ENCODE results near the gene C13orf46. TPM values are rescaled to one million over a fixed set of nuclear protein-coding genes. Genes with fewer than 3 reads are reported as not detected.

C13orf46 gene
- total RNA-seq, 1 donor from 2014 or later = 0.37 TPM

DNA sequence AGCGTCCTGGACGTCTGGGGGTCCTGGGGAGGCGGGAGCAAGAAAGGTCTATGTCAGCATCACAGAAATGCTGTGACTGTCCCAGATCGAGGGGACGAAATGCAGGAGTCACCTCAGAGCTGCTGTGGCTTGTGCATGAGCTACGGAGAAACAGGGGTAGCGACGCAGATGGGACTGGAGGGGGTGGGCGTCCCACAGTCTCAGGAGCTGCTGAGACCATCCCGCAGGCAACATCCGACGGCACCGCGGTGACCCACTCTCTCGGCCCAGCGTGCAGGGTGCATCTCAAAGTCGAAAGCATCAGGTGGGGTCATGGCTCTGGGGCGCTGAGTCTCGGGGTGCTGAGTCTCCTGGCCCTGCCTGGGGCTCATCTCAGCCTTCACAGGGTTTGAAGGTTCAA is 37.4 kb upstream of the C13orf46 start:
- intact Hi-C loops (cut with micrococcal nuclease) = no loop called here
- ATAC-seq = no peak
- peak; percentile 15 for DNase-seq

DNA sequence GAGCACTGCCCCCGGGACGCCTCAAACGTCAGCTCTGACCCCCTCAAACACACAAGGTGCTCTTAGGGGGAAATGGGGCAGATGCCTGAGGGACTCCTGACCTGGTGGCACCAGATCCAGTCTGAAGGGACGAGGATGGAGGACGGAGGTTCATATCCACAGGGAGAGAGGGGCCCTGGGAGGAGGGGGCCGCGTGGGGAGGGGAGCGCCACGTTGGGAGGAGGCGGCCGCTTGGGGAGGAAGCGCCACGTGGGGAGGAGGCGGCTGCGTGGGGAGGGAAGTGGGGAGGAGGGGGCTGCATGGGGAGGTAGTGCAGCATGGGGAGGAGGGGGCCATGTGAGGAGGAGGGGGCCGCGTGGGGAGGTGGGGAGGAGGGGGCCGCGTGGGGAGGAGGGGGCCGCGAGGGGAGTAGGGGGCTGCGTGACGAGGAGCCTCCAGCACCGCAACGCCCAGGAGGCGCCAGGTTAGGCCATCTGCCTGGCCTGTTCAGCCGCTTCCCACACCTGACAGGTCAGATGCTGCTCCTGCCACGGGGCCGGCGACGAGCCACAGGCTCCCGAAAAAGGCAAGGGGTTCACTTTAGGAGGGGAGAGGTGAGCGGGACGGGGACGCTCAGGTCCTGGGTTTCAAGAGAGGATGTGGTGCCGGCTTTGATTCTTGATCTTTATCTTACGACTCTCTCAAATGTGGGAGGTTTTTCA is 36.7 kb upstream of the C13orf46 start:
- ATAC-seq = no peak
- DNase-seq = peak; percentile 16
- intact Hi-C loops (cut with micrococcal nuclease) = no loop called here

DNA sequence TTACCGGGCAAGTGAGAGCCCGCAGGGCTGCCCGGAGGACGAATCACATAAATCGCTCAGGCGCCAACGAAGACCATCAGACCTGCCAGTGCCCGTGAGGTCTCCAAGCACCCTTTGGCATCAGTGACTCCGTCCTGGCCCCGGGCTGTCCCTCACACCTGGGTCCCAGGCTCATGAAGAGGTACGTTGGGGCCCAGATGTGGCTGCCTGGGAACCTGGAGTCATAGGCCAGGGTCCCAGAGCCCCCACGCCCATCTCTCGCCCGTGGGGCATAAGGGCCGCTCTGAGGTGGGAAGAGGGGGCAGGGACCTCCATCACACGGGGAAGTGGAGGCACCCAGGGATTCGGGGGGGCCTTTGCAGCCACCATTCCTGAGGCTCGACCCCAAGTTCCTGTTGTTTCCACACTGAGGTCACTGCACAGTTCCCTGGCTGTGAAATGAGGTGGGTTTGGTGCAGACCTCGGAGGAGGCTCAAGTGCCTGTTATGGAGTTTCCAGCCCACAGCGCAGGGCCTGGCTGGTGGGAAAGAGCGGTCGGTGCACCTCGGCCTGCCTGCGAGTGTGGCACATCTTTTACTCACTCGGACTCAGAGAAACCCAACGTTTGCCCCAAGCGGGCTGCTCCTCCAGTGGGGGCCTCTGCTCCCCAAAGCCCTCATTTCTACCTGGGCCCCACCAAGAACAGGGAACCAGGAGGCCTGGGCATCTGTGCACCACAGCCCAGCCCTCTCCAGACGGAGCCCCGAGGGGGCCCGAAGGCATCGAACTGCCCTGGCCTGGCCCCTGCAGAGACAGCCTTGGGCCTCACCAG is 35.9 kb upstream of the C13orf46 start:
- no peak for ATAC-seq
- peak; percentile 23 for DNase-seq
- intact Hi-C loops (cut with micrococcal nuclease) = no loop called here

DNA sequence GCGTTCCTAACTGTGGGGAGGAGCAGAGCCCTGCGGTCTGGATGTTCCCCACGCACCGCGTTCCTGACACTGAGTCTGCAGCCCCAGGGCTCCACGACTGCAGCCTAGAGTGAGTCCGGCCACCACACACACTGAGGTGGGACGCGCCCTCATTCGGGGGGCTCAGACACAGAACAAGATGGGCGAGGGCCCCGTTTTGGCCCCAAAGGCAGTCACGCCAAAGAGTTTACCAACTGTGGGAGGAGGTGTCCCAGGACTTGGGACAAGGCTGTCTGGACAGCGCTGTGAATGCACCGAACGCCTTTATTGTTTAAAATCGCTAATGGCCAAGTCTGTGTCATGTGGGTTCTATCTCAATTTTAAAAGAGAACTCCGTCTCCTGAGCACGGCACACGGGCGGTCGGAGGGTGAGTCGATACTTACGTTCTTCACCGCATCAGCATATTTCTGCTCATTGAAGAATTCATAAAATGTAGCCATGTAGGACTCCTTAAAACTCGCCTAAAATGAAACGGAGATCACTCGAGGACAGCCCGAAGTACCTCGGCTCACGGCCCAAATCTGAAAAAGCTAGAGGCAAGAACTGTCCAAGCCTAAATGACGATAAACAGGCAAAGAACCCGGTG is 35.2 kb upstream of the C13orf46 start:
- peak; percentile 25 for DNase-seq
- ATAC-seq = no peak
- intact Hi-C loops (cut with micrococcal nuclease) = no loop called here

DNA sequence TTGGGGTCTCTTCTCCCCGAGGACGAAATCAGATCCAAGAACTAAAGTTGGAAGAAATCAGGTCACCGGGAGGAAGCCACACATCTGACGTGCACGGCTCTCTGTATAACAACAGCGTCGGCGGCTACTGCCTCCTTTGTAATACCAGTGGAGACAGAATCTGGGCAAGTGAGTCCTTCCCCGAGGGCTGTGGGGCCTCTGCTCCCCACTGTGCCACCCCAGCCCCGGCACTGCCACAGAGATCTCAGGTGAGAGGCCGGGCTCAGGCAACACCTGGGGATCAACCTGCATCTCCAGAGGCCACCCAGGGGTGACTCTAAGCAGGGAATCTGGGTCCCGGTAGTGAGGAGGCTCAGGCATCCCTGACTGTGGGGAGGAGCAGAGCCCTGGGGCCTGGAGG is 33.7 kb upstream of the C13orf46 start:
- DNase-seq (peak; percentile 20), ATAC-seq (no peak)
- intact Hi-C loops (cut with micrococcal nuclease) = no loop called here

DNA sequence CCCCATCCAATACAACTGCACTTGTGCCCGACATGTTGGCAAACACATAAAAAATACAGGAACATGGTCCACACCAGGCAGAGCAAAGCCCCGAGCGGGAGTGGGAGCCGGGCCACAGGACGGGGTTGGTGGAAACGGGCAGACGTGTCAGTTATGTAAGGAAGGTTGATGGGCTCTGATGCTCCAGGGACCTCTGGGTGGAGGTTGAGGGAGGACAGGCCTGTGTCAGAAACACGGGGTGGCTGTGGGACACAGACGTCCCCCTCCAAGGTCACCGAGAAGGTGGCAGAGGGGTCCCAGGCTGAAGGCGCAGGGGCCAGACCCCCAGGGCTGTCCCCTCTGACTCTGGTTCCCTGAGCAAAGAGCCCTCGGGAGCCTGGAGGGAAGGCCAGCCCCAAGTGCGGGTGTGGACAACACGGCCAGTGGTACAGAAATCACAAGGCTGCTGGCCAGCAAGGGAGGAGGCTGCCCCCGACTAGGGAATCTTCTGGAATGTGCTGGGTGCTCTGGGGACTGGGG is 31.4 kb upstream of the C13orf46 start:
- DNase-seq (peak; percentile 31), ATAC-seq (peak; percentile 27)
- intact Hi-C loops (cut with micrococcal nuclease) = no loop called here

DNA sequence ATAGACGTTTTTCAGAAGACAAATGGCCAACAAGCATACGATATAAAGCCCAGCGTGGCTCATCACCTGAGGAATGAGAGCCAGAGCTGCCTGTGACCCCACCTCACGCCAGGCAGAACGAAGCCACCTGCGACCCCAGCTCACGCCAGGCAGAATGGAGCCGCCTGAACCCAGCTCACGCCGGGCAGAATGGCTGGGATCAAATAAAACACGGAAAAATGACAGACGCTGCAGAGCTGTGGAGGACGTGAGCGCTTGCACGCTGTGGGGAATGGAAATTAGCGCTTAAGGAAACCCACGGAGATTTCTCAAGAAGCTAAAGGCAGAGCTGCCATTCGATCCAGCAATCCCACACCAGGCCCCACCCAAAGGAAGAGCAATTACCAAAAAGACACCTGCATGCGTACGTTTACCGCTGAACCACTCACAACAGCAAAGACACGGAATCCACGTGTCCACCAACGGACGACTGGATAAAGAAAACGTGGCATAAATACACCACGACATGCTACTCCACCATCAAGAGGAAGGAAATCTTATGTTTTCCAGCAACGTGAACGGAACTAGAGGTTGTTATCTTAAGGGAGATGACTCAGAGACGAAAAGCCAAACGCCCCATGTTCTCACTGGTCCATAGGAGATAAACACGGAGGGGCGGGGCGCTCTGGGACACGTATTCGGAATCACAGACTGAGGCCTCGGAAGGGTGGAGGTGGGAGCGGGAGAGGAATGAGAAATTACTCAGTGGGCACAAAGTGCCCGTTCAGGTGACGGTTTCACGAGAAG is 30.7 kb upstream of the C13orf46 start:
- intact Hi-C loops (cut with micrococcal nuclease) = no loop called here
- ATAC-seq (peak; percentile 60), DNase-seq (peak; percentile 54)

DNA sequence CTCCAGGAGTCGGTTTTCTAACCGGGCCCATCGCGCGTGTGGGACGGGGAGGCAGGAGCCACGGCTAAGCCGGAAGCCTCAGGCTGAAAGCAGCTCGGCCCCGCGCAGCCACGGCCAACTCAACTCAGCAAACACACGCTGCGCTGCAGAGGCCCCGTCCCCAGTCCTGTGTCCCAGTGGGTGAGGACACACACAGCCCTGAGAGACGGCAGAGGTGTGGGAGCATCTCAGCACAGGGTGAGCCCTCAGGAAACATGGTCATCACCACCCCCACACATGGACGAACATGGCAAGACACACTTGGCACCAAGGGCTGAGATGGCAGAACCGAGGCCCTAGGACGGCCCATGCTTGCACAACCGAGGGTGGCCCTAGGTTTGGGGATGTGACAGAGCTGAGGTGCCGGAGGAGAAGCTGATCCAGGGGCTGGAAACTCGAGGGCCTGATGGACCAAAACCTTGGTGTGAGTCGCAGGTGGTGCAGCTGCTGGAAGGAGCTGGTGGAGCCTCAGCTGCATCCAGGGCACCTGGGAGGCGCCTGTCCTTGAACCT is 29.0 kb upstream of the C13orf46 start:
- intact Hi-C loops (cut with micrococcal nuclease) = no loop called here
- no peak for ATAC-seq
- DNase-seq = peak; percentile 27

DNA sequence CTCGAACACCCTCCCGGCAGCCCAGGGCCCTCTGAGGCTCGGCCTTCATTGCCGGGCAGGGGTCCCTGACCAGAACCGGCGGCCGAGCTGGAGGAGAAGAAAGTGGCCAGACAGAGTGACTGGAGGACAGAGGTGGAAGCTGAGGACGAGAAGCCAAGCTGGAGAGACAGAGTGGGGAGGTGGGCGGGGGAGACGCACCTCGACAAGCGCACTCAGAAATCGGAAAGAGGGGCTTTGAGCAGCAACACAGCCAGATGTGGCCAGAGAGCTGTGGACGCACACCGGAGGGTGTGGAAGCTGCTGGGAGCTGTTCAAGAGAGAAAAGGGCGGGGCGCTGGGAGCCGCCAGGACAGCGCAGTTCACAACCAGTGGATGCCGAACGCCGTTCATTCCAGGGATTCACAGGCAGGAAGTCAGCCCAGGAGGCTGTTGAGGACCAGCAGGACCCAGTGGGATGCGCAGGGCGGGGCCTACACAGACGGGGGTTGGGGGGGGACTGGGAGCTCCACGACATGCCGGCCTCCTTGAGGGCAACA is 28.2 kb upstream of the C13orf46 start:
- peak; percentile 33 for DNase-seq
- ATAC-seq = no peak
- intact Hi-C loops (cut with micrococcal nuclease) = no loop called here

DNA sequence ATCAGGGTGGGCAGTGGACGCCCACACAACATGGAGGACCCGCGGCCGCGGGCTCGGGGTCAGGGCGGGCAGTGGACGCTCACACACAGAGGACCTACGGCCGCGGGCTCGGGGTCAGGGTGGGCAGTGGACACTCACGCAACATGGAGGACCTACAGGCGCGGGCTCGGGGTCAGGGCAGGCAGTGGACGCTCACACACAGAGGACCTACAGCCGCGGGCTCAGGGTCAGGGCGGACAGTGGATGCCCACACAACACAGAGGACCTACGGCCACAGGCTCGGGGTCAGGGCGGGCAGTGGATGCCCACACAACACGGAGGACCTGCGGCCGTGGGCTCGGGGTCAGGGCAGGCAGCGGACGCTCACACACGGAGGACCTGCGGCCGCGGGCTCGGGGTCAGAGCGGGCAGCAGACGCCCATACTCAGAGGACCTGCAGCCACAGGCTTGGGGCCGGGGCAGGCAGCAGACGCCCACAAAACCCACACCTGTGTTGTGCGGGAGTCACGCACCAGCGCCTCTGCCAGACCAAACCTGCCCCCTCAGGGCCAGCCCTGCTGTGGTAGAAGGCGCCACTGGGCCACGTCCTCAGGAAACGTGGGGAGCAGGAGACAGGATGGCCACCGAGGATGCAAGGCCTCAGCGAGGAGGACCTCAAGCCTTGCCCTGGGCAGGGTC is 27.6 kb upstream of the C13orf46 start:
- peak; percentile 30 for DNase-seq
- intact Hi-C loops (cut with micrococcal nuclease) = no loop called here
- peak; percentile 5 for ATAC-seq

DNA sequence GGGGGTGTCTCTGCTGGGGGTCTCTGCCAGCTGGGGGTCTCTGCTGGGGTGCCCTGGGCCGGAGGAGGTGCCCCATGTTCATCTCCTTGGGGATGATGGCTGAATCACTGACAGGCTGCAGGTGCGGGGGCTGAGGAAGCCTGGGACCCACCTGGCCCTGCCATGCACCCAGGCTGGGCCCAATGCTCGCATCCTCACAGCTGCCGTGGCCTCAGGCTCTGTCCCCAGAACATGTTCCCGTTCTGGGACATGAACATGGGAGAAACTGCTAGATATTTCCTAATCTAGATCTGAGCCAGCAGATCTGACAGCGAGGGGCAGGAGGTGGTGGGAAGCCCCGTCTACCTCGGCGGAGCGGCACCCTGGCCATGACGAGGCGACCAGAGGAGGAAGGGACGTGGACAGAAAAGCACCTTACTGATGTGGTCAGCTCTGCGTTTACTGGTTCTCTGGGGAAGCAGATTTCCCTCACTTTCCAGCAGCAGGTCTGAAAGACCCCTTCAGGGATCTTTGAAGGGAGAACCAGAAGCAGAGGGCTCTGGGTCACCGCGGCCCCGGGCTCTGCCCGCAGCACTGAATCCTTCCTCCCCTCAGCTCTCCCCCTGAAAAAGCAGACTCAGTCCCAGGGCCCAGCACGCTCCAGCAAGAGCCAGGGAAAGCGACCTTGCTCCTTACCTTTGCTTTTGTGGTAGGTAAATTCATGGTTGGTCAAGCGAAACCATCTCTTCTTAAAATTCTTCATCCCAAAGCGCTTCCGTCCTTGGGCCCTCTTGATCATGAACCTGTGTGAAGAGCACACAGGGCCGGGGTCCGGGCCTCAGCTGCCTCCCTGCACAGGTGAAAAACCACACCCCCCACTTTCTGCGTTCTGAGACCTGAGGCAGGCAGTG is 26.5 kb upstream of the C13orf46 start:
- intact Hi-C loops (cut with micrococcal nuclease) = no loop called here
- peak; percentile 22 for DNase-seq
- no peak for ATAC-seq

DNA sequence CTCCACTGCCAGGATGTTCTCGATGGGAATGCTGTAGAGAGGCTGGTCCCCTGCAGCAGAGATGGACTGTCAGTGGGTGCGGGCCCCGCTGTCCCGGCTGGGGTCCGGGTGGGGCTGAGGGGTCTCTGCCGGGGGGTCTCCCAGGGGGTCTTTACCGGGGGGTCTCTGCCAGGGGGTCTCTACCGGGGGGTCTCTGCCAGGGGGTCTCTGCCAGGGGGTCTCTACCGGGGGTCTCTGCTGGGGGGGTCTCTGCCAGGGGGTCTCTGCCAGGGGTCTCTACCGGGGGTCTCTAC is 25.7 kb upstream of the C13orf46 start:
- ATAC-seq = no peak
- intact Hi-C loops (cut with micrococcal nuclease) = no loop called here
- DNase-seq = no peak

DNA sequence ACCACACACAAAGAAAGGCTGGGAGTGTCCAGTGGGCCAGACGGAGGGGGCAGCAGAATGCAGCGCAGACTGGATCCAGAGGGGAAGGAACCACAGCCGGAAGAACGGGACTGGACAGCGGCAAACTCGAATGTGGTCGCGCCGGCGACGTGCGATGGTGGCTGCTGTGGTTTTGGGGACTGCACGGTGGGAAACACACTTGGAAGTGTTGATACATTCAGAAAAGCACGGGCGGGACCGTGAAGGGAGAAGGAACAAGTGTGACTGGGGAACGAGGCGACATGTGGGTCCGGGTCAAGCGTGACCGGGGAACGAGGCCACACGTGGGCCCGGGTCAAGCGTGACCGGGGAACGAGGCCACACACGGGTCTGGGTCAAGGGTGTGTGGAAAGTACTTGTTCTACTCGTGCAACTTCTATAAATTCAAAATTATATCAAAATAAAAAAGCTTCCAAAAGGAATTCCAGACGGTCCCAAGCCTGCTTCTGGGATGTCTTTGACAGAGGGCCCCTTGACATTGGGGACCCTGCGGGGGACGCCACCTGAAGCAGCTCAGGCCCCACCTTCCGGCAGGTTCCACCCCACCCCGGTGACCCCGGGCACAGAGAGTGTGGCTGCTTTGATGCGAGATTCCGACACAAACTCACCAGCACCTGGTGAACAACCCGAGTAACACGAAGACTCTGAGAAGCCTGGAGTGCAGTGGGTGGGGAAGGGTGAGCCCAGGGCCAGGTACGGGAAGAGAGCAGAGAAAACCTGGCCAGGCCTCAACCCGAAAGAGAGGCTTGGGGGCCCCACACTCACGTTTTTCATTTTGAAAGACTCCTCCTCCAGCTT is 25.1 kb upstream of the C13orf46 start:
- DNase-seq = peak; percentile 21

DNA sequence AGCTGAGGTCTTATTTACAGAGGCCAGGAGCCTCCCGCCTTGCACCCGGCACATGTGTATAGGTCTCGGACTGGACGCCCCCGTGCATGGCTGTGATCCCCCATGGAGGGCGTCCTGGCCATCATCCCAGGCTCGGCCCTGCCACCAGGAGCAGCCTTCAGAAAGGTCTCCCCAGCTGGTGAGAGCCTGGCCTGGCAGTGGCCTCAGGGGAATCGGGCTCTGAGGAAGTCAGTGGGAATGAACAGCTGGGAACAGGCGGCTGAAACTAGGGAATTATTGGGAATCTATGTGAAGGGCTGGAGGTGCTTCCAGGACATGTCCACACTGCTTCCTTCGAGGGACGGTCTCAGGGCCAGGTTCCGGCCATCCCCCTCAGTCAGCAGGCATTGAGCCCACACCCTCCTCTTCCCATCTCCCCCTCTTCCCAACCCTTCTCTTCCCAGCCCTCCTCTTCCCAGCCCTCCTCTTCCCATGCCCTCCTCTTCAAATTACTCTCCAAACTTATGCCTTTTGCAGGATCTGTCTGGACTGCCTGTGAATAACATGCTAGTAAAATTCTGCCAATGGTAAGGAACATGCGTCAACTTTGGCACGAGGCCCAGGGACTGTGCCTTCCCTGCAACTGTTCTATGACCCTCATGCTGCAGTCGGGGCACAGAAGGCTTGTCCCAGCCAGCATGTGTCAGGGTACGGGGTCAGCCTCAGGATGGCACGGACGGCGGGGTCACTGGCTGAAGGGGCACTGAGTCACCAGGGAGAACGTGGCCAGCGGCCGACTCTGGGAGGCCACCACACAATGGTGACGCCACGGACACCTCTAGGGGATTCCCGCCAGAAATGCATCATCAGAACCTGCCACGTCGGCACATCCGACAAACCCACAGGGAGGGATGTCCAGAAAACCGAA is 24.2 kb upstream of the C13orf46 start:
- ATAC-seq (peak; percentile 66), DNase-seq (peak; percentile 76)
- intact Hi-C loops (cut with micrococcal nuclease) = no loop called here

More for the DNA sequence above, 25.1 kb upstream of the C13orf46 start:
- no peak for ATAC-seq
- intact Hi-C loops (cut with micrococcal nuclease) = no loop called here

DNA sequence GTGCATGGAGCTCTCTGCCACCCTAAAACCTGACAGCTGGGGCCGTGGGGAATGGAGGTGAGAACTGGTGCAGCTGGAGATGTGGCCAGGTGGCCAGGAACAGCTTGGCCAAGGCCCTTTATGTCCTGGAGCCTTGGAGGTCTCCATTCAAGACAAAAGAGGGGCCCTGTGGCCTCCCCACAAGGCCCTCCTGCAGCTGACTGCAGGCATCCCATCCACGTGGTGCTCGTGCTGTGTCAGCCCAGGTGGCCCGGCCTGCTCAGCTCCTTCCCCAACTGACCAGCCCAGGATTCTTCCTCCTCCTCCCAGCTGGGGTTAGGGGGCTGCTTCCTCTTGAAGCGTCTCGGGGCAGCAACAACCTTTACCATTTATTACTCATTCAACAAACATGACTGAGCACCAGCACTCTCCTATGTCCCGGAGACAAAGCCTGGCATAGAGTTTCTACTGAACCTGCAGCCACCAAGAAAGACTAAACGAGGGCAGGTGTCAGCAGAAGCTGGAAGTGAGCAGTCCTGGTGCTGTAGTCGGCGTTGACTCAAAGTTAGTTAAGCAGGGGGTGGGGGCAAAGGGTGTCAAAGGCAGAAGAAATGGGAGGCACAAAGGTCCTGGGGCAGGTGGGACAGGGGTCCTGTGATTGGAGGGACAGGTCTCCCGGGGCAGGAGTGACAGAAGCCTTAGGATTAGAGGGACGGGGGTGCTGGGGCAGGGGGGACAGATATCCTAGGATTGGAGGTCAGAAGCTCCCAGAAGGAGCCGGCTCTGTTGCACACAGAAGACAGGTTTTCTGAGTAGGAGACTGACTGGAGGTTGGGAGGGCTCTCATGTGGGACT is 23.3 kb upstream of the C13orf46 start:
- ATAC-seq (no peak), DNase-seq (peak; percentile 17)
- intact Hi-C loops (cut with micrococcal nuclease) = no loop called here
